OCI-LY3 (cell line): Measurements from ENCODE around the gene ZNF688.

Experiments
- H2AFZ ChIP-seq: fragments of 200-600, 300-600 bp; shearing (Covaris generic); 2 replicates; pipeline ENCODE4 v1.6.0; 2014; ENCODE audit warnings: antibody characterized with exemption, low read depth, low read length
- H3K27ac ChIP-seq: fragments of 200-600, 300-600 bp; sonication (generic); 2 replicates; pipeline ENCODE4 v1.5.1; 2014; ENCODE audit warnings: mild to moderate bottlenecking, low read length, moderate library complexity, mixed read lengths
- H3K27me3 ChIP-seq: fragments of 200-600, 300-600 bp; sonication (generic); 2 replicates; pipeline ENCODE4 v1.6.1; 2014; ENCODE audit warnings: low read depth, low read length, mixed read lengths
- H3K36me3 ChIP-seq: fragments of 200-600, 300-600 bp; sonication (generic); replicated peaks from 2 replicates; pipeline ENCODE3; 2014; ENCODE audit warnings: low read depth, low read length, mixed read lengths
- H3K4me1 ChIP-seq: fragments of 300-600, 200-600 bp; sonication (generic); 2 replicates; pipeline ENCODE4 v1.6.1; 2014; ENCODE audit warnings: low read length, mixed read lengths
- H3K4me2 ChIP-seq: fragments of 200-600, 300-600 bp; sonication (generic); 2 replicates; pipeline ENCODE4 v1.6.1; 2014; ENCODE audit warnings: low read length, mixed read lengths
- H3K4me3 ChIP-seq: fragments of 300-600, 200-600 bp; sonication (generic); 2 replicates; pipeline ENCODE4 v1.5.1; 2014; ENCODE audit warnings: antibody characterized with exemption, mild to moderate bottlenecking, low read length, moderate library complexity
- H3K79me2 ChIP-seq: fragments of 300-600, 200-600 bp; shearing (Covaris generic); 2 replicates; pipeline ENCODE4 v1.6.1; 2014; ENCODE audit warnings: mild to moderate bottlenecking, low read length, mixed read lengths
- H3K9ac ChIP-seq: fragments of 300-600, 200-600 bp; shearing (Covaris generic); 2 replicates; pipeline ENCODE4 v1.6.0; 2014; ENCODE audit warnings: mild to moderate bottlenecking, low read length, moderate library complexity
- H3K9me3 ChIP-seq: fragments of 200-600, 300-600 bp; shearing (Covaris generic); 2 replicates; pipeline ENCODE4 v1.6.1; 2014; ENCODE audit warnings: low read length, mixed read lengths; ENCODE audit not compliant: insufficient read depth
- H4K20me1 ChIP-seq: fragments of 200-600, 300-600 bp; sonication (generic); 2 replicates; pipeline ENCODE4 v1.6.1; 2016; ENCODE audit warnings: low read length, mixed read lengths; ENCODE audit not compliant: insufficient read depth
- EZH2phosphoT487 ChIP-seq: fragments of 200-600 bp; shearing (Covaris generic); IDR thresholded peaks from 2 replicates; pipeline ENCODE4 v1.6.1; 2018; ENCODE audit warnings: antibody characterized with exemption, mixed run types, low read depth
- TF ChIP-seq, protein P1 (sequence below): fragments of 200-600, 300-600 bp; sonication (generic); IDR thresholded peaks from 2 replicates; pipeline ENCODE4 v1.5.1; 2014; ENCODE audit warnings: antibody characterized with exemption, low read length, low read depth

The ZNF688 gene

DNA sequence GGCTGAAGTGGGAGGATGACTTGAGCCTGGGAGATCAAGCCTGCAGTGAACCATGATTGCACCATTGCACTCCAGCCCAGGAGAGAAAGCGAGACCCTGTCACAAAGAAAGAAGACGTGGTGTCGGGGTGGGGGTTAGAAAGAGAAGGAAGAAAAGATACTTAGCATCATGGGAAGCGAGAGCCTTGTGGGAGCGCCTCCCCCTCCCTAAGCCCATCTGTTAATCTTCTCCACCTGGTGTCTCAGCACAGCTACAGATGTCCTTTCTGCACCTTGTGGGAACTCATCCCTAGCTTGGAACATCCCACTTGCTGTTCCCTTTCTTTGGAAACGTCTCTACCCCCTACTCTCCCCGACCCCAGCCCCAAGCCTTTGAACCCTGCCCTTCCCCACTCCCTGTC lies 6.0 kb downstream of the ZNF688 start:
- no peak overlapping the region for H3K27ac ChIP-seq

DNA sequence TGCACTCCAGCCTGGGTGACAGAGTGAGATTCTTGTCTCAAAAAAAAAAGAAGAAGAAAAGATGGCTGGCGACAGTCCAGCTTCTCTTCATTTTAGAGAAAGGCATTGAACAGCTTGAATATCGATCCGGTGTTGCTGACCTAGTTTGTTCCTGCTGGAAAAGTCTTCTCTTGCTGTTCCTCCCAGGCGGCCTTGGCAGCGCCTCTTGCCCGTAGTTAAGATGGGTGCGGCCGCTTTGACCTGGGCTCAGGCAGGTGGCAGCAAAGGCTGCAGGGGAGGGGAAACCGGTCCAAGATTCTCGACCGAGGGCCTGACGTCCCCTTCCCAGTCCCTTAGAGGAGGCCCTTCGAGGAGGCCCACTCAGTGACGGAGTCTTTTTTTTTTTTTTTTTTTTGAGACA lies 9.5 kb downstream of the ZNF688 start:
- H3K36me3 ChIP-seq = no peaks in the 10 kb centered on the region
- peak overlapping the region; percentile 53 for H3K4me2 ChIP-seq
- no peaks in the 10 kb centered on the region for H4K20me1 ChIP-seq
- peak overlapping the region; percentile 71 for H3K4me3 ChIP-seq
- H3K9me3 ChIP-seq = no peaks in the 10 kb centered on the region
- H3K27ac ChIP-seq = no peak overlapping the region
- no peak overlapping the region for H3K9ac ChIP-seq
- H3K27me3 ChIP-seq = no peaks in the 10 kb centered on the region
- H3K4me1 ChIP-seq = peaks cover 20% of the 10 kb centered on the region
- TF ChIP-seq EZH2phosphoT487 = no peak
- TF ChIP-seq, protein P1, sequence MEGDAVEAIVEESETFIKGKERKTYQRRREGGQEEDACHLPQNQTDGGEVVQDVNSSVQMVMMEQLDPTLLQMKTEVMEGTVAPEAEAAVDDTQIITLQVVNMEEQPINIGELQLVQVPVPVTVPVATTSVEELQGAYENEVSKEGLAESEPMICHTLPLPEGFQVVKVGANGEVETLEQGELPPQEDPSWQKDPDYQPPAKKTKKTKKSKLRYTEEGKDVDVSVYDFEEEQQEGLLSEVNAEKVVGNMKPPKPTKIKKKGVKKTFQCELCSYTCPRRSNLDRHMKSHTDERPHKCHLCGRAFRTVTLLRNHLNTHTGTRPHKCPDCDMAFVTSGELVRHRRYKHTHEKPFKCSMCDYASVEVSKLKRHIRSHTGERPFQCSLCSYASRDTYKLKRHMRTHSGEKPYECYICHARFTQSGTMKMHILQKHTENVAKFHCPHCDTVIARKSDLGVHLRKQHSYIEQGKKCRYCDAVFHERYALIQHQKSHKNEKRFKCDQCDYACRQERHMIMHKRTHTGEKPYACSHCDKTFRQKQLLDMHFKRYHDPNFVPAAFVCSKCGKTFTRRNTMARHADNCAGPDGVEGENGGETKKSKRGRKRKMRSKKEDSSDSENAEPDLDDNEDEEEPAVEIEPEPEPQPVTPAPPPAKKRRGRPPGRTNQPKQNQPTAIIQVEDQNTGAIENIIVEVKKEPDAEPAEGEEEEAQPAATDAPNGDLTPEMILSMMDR = no peak
- H3K79me2 ChIP-seq = peaks cover 10% of the 10 kb centered on the region
- H2AFZ ChIP-seq = peak overlapping the region; percentile 96

More for the DNA sequence above, 6.0 kb downstream of the ZNF688 start:
- H3K4me1 ChIP-seq = peaks cover 16% of the 10 kb centered on the region; the same call in 1 of the 2 replicates
- no peaks in the 10 kb centered on the region for H3K79me2 ChIP-seq
- no peaks in the 10 kb centered on the region for H3K27me3 ChIP-seq
- no peak overlapping the region for H3K9ac ChIP-seq
- no peak overlapping the region for H3K4me2 ChIP-seq
- no peak for TF ChIP-seq EZH2phosphoT487
- TF ChIP-seq, protein P1 = no peak
- H3K4me3 ChIP-seq = no peak overlapping the region
- no peaks in the 10 kb centered on the region for H4K20me1 ChIP-seq
- no peaks in the 10 kb centered on the region for H3K36me3 ChIP-seq
- H2AFZ ChIP-seq = no peak overlapping the region; the same call in 1 of the 2 replicates
- H3K9me3 ChIP-seq = no peaks in the 10 kb centered on the region

DNA sequence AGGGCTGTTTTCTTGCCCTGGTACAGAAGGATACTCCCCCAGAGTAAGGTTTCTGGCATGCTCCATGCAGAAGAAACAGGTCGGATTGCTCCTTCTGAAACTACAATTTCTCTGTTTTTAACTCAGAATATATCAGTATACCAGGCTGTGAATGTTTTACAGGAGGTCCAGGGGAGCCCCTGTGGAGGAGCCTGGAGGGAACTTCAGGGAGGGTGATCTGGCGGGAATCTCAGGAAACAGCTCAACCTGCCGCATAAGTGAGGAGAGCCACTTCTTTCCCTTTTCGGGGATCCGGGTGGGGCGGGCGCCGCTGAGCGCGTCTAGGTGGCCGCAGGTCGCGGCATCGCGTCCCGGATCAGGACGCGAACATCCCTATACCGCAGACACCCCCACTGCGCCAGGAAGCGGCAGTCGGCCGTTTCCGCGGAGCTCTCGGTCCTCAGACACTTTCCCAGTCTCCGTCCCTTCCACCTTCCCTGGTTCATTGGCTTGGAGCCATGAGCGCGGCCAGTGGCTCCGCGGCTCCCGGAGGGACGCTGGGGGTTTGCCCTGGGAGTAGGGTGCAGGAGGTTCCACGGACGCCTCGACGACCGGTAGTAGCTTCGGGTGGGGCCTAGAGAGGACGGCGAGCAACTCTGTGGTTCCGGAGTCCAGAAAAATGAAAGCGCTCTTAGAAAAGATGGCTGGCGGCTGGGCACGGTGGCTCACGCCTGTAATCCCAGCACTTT lies 10.3 kb downstream of the ZNF688 start:
- peaks cover 16% of the 10 kb centered on the region for H3K79me2 ChIP-seq
- H3K36me3 ChIP-seq = no peaks in the 10 kb centered on the region
- H3K9ac ChIP-seq = peak overlapping the region; percentile 41; the same call in 1 of the 2 replicates
- H2AFZ ChIP-seq = peak overlapping the region; percentile 96
- TF ChIP-seq, protein P1 = no peak
- TF ChIP-seq EZH2phosphoT487 = no peak
- no peaks in the 10 kb centered on the region for H3K9me3 ChIP-seq
- H3K27me3 ChIP-seq = no peaks in the 10 kb centered on the region
- peak overlapping the region; percentile 53 for H3K4me2 ChIP-seq
- H4K20me1 ChIP-seq = no peaks in the 10 kb centered on the region
- H3K4me3 ChIP-seq = peak overlapping the region; percentile 71
- no peak overlapping the region for H3K27ac ChIP-seq
- H3K4me1 ChIP-seq = peaks cover 20% of the 10 kb centered on the region

DNA sequence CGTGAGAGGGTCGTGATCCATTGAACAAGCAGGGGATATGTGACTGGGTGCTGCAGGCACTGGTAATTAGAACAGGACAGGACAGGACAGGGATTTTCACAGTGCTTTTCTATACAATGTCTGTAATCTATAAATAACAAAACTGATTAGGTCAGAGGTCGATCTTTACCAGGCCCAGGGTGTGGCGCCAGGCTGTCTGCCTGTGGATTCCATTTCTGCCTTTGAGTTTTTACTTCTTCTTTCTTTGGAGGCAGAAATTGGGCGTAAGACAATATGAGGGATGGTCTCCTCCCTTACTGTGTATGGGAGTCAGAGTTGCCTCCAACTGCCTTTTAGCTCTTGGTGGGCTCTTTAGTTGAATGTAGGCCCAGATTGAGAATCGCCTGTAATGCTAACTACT lies 11.8 kb downstream of the ZNF688 start:
- Histone ChIP-seq H3K27me3 (no peaks in the 10 kb centered on the region), H3K4me2 (peak overlapping the region; percentile 17; the same call in 1 of the 2 replicates), H3K4me3 (no peak overlapping the region), H4K20me1 (no peaks in the 10 kb centered on the region), H3K79me2 (peaks cover 18% of the 10 kb centered on the region), H3K4me1 (peaks cover 20% of the 10 kb centered on the region), H3K9ac (0 out of 2 replicates have a peak overlapping the region, but pooled peaks have one; percentile 19), H2AFZ (peak overlapping the region; percentile 89; the same call in 1 of the 2 replicates), H3K9me3 (no peaks in the 10 kb centered on the region), H3K27ac (peak overlapping the region; percentile 45; the same call in 1 of the 2 replicates), H3K36me3 (peaks cover 9% of the 10 kb centered on the region)
- TF ChIP-seq EZH2phosphoT487 = no peak
- TF ChIP-seq, protein P1 = no peak
